Ovary (tissue), 9 donors: ENCODE data around the gene DCPS. TPM values are rescaled to one million over a fixed set of nuclear protein-coding genes. Genes with fewer than 3 reads are reported as not detected.
"Not testable (repeated sequence)": the region's sequence is repeated elsewhere in the genome, so short reads cannot be mapped to it uniquely, and the experiment has no call there.

Experiments used
- DNase-seq, 5 donors: peaks; one replicate each; pipeline ENCODE4 v3.0.0-alpha.2; 2019 to 2020
- H3K27ac ChIP-seq, 2 donors: fragments of 200-600 bp; one replicate each; pipeline versions ENCODE4 v1.5.1 to v1.8.0; 2019 to 2022
- H3K27me3 ChIP-seq: fragments of 200-600 bp; one replicate; pipeline ENCODE4 v1.8.0; 2022
- H3K36me3 ChIP-seq: fragments of 200-600 bp; sonication (generic); one replicate; pipeline ENCODE4 v1.5.1; 2019
- H3K4me1 ChIP-seq: one replicate; pipeline ENCODE4 v1.8.1; 2013; ENCODE audit warnings: mild to moderate bottlenecking, moderate library complexity; ENCODE audit not compliant: insufficient read depth
- H3K4me3 ChIP-seq: fragments of 200-600 bp; sonication (generic); one replicate; pipeline ENCODE4 v1.5.1; 2017
- H3K9me3 ChIP-seq, 2 donors: fragments of 200-600 bp in 1 of 2; sonication (generic) in 1 of 2; one replicate each; pipeline versions ENCODE4 v1.5.1 to v1.8.1; 2013 to 2019; ENCODE audit warnings: mild to moderate bottlenecking in 1 of 2, moderate library complexity in 1 of 2
- CTCF ChIP-seq, 3 donors: fragments of 450-650 bp in 2 of 3; fragments of 200-600 bp in 1 of 3; IDR thresholded peaks; one replicate each; pipeline versions ENCODE4 v1.5.1 to v1.8.0; 2016 to 2022; ENCODE audit warnings: antibody characterized with exemption in 3 of 3, mild to moderate bottlenecking in 1 of 3
- EP300 ChIP-seq: sonication (generic); formaldehyde crosslinking; IDR thresholded peaks from one replicate; pipeline ENCODE4 v1.6.1; 2017; ENCODE audit warnings: antibody characterized with exemption
- POLR2A ChIP-seq: fragments of 450-650 bp; IDR thresholded peaks from one replicate; pipeline ENCODE4 v1.6.1; 2017; ENCODE audit warnings: antibody characterized with exemption, mild to moderate bottlenecking, moderate library complexity
- WGBS, 3 donors: extraction: QIAGEN DNeasy Blood & Tissue Kit in 1 of 3; methylation state at CpG; one replicate each; pipeline versions ENCODE4 v1.1.5 to v1.1.7; 2013 to 2017; 5-methylcytosine and 5-hydroxymethylcytosine counted together
- intact Hi-C, 4 donors: fragments of 100-400 bp; cut with DNase I; formaldehyde crosslinking; loops; one replicate each; pipeline versions ENCODE4 v1.11.0 to v1.15.1; 2022 to 2023
- polyA plus RNA-seq, 2 donors: library from polyadenylated mRNA; stranded (reverse); fragments of 200-250 nt in 1 of 2; fragments of 350-450 nt in 1 of 2; fragmentation: Illumina TruSeq in 1 of 2; extraction: RNeasy Lipid Tissue Mini Kit (QIAGEN cat#74804) in 1 of 2; gene quantifications; one replicate each; pipeline ENCODE4 v1.2.3, GENCODE V29; 2013 to 2014
- total RNA-seq, 7 donors: library from RNA; depleted of rRNA in 2 of 7; stranded (reverse); fragments of >200 nt in 2 of 7; fragmentation: NEBNext Ultra II Directional in 3 of 7; extraction: Animal tissue kit (Norgen Biotek cat#: 25700) in 3 of 7; gene quantifications; one replicate each; pipeline versions ENCODE4 v1.1.0 to v1.2.4, GENCODE V29; 2016 to 2023
- donor health status: DM: no; HTN: no; CAD: no; lungs with moderate emphysema.
- donor health status: DM: no; HTN: no; CAD: no.
- donor health status: Bipolar disorder and iron deficiency.
- donor health status: DM: yes; HTN: yes; CAD: no.
- donor health status: DM: no; HTN: no; CAD: no.
- donor health status: DM: yes; HTN: yes; CAD: no.

DCPS gene
- total and polyA plus RNA-seq, 9 donors = 6.6 to 17.2 (median 13.5) TPM

GRCh38 chr11:126385991-126386728, 82.3 kb downstream of the DCPS start:
- Histone ChIP-seq H3K27ac (peak overlapping the region in 1 of 2 donors; percentile 33), H3K4me3 (no peak overlapping the region), H3K36me3 (no peaks in the 10 kb centered on the region), H3K9me3 (no peaks in the 10 kb centered on the region), H3K27me3 (no peaks in the 10 kb centered on the region), H3K4me1 (peaks cover 5% of the 10 kb centered on the region)
- 72 to 85% (median 72%) methylated on average over 8 of the region's 8 CpGs for WGBS, 3 donors
- no peak for TF ChIP-seq EP300
- TF ChIP-seq CTCF (IDR thresholded peaks at IDR 0.05) = no peak
- no peak for TF ChIP-seq POLR2A
- intact Hi-C loops = no loop called here
- peak in 3 of 5 donors; percentile 23 to 26 (median 23) for DNase-seq

GRCh38 chr11:126386729-126387071, 82.8 kb downstream of the DCPS start:
- H3K4me3 ChIP-seq, H3K27me3 ChIP-seq, H3K9me3 ChIP-seq, H3K36me3 ChIP-seq, H3K27ac ChIP-seq, intact Hi-C loops: not testable (repeated sequence)
- WGBS, 3 donors = 22 to 37% (median 34%) methylated on average over 5 of the region's 5 CpGs
- peak in 3 of 5 donors; percentile 40 to 56 (median 48) for DNase-seq
- H3K4me1 ChIP-seq = peaks cover 11% of the 10 kb centered on the region

- Histone ChIP-seq H3K4me1 (peaks cover 16% of the 10 kb centered on the region), H3K27me3 (no peaks in the 10 kb centered on the region)
- TF ChIP-seq CTCF (IDR thresholded peaks at IDR 0.05) (no peak), POLR2A (no peak), EP300 (no peak)
These were observed 84.0 kb downstream of the DCPS start for GRCh38 chr11:126387857-126388256.

GRCh38 chr11:126390272-126390867, 86.5 kb downstream of the DCPS start:
- peak in 2 of 5 donors; percentile 18 to 31 for DNase-seq

More at GRCh38 chr11:126387857-126388256, 84.0 kb downstream of the DCPS start:
- Histone ChIP-seq H3K9me3 (no peaks in the 10 kb centered on the region), H3K4me3 (no peak overlapping the region), H3K36me3 (no peaks in the 10 kb centered on the region), H3K27ac (no peak overlapping the region)
- 63 to 72% (median 70%) methylated on average over 5 of the region's 5 CpGs for WGBS, 3 donors
- DNase-seq = no peak
- intact Hi-C loops = no loop called here

More at GRCh38 chr11:126390272-126390867, 86.5 kb downstream of the DCPS start:
- Histone ChIP-seq H3K27ac (no peak overlapping the region), H3K36me3 (no peaks in the 10 kb centered on the region), H3K27me3 (no peaks in the 10 kb centered on the region), H3K4me3 (no peak overlapping the region), H3K4me1 (peaks cover 30% of the 10 kb centered on the region), H3K9me3 (no peaks in the 10 kb centered on the region)
- intact Hi-C loops = loop anchor here in 1 of 4 donors (5.0 kb wide), 1 partner anchor 33 kb away; the partner anchor contains the start of gene ST3GAL4
- TF ChIP-seq EP300 (no peak), POLR2A (no peak), CTCF (IDR thresholded peaks at IDR 0.05) (no peak)
- WGBS, 3 donors = 48 to 66% (median 50%) methylated on average over 5 of the region's 5 CpGs
